Measurements from ENCODE around the gene STEAP1B.

The STEAP1B gene

GRCh38 chr7:22411977-22412693 lies 87.9 kb downstream of the STEAP1B start:
- no peak overlapping the region for H3K4me3 ChIP-seq (ENCODE audit: low read depth, low read length)
- TF ChIP-seq CTCF (IDR thresholded peaks at IDR 0.05; ENCODE audit: control insufficient read depth, extremely low read depth, insufficient read depth): no peak
- DNase-seq (ENCODE audit: low read depth): no peak

GRCh38 chr7:22406715-22407114 lies 93.3 kb downstream of the STEAP1B start:
- no peak for TF ChIP-seq CTCF (IDR thresholded peaks at IDR 0.05; ENCODE audit: control insufficient read depth, extremely low read depth, insufficient read depth)
- no peak for DNase-seq (ENCODE audit: low read depth)
- H3K4me3 ChIP-seq (ENCODE audit: low read depth, low read length): no peak overlapping the region

GRCh38 chr7:22404421-22405023 lies 95.5 kb downstream of the STEAP1B start:
- H3K4me3 ChIP-seq (ENCODE audit: low read depth, low read length): no peak overlapping the region
- DNase-seq (ENCODE audit: low read depth): no peak

GRCh38 chr7:22403344-22403743 lies 96.6 kb downstream of the STEAP1B start:
- TF ChIP-seq CTCF (IDR thresholded peaks at IDR 0.05; ENCODE audit: control insufficient read depth, extremely low read depth, insufficient read depth): no peak
- no peak for DNase-seq (ENCODE audit: low read depth)
- no peak overlapping the region for H3K4me3 ChIP-seq (ENCODE audit: low read depth, low read length)

More at GRCh38 chr7:22404421-22405023, 95.5 kb downstream of the STEAP1B start:
- TF ChIP-seq CTCF (IDR thresholded peaks at IDR 0.05; ENCODE audit: control insufficient read depth, extremely low read depth, insufficient read depth): no peak

- DNase-seq (ENCODE audit: low read depth): no peak
- no peak for TF ChIP-seq CTCF (IDR thresholded peaks at IDR 0.05; ENCODE audit: control insufficient read depth, extremely low read depth, insufficient read depth)
- H3K4me3 ChIP-seq (ENCODE audit: low read depth, low read length): no peak overlapping the region
Observed at GRCh38 chr7:22402250-22402649, 97.7 kb downstream of the STEAP1B start.

- H3K4me3 ChIP-seq (ENCODE audit: low read depth, low read length): no peak overlapping the region
- no peak for DNase-seq (ENCODE audit: low read depth)
- no peak for TF ChIP-seq CTCF (IDR thresholded peaks at IDR 0.05; ENCODE audit: control insufficient read depth, extremely low read depth, insufficient read depth)
Observed at GRCh38 chr7:22400936-22401553, 98.9 kb downstream of the STEAP1B start.

All from LNCaP clone FGC (cell line).